Hypothalamus (tissue), 51 donors: ENCODE results near the gene PIWIL1.

Source experiments
- DNase-seq, 51 donors: peaks; one replicate each; lab custom pipeline; 2025; lab: John Stamatoyannopoulos, UW

PIWIL1 gene

DNA sequence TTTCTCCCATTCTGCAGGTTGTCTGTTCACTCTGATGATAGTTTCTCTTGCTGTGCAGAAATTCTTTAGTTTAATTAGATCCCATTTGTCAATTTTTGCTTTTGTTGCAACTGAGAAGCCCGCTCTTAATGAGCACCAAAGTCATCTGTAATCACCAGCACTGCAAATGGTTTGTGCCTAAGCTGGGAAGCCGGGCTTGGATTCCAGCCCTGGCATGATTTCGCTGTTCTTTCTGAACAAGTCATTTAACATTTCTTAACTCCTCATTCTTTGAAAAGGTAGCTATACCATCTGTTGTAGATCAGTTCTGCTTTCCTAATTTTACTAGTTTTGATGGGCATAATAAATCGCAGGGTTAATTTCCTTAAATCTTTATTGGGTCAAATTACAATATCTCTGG is 32.1 kb downstream of the PIWIL1 start:
- no peak for DNase-seq

DNA sequence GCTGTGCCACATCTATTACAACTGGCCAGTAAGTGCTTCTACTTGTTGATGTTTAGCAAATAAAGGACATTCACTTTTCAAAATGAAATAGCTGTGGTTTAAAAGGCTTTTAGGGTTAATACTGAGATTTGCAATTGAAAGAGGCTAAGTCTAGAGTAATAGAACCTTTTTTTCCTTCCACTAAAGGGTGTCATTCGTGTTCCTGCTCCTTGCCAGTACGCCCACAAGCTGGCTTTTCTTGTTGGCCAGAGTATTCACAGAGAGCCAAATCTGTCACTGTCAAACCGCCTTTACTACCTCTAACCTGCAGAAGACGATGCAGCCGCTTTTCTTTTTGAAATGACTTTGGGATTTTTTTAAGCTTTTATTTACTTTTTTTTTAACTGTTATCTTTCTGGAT is 33.6 kb downstream of the PIWIL1 start:
- DNase-seq: no peak

- DNase-seq: no peak
Observed at GRCh38 chr12:130372936-130373335, 35.2 kb downstream of the PIWIL1 start.

GRCh38 chr12:130374083-130374482 is 36.4 kb downstream of the PIWIL1 start:
- no peak for DNase-seq

DNA sequence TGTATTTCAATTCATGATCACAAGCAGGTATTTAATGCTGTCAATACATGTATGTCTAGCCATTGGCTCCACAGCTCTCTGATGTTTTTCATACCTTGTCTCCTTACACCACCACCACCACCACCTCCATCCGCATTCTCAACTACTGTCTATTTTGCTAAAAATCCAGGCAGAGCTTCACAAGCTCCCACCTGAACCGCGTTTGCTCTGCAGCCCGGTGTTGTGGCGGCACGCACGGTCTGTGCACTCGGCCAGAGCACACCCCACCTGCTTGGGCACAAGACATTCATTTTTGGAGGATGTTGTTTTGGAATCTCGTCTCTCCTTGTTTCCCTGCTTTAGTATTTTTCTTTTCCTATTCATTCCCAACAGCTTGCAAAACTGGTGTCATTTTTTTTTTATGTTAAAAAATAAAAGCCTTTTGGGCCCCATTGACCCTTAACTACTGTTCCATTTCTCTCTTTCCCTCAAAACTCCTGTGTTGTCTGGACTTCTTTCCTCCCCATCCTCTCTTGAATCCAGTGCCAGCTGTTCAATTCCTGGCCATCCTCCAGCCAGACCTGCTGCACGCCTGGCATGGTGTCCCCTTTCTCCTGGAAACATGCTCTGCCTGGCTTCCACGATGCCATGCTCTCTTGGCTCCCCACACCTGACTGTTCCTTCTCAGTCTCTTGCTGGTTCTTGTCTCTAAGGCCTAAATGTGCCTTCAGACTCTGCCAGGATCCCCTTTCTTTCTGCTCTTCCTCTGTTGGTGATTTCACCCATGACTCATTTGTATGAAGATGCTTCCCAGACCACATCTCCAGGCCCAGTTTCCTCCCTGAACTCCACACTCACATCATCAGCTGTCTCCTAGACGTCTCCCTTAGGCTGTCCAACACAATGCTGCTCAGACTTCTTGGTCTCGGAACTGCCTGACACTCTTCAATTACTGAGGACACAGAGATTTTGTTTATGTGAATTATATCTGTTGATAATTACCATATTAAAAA is 37.9 kb downstream of the PIWIL1 start:
- no peak for DNase-seq

GRCh38 chr12:130382818-130383217 is 45.1 kb downstream of the PIWIL1 start:
- no peak for DNase-seq

DNA sequence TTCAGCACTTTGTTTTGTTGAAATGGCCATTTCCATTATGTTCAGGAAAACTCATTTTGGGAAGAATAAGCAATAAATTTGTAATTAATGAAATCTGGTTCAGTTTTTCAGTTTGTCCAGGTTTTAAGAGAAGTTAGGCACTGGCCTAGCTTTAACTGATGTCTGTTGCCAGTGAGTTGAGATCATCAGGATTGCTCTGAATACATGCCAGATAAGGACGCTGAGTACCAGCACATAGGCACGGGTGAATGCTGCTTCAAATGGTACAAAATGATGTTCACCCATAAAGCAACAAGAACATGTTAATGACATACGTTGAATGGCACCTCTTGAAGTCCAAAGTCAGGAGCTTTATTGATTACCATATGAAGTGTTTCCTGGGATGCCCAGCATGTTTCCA is 46.5 kb downstream of the PIWIL1 start:
- no peak for DNase-seq

DNA sequence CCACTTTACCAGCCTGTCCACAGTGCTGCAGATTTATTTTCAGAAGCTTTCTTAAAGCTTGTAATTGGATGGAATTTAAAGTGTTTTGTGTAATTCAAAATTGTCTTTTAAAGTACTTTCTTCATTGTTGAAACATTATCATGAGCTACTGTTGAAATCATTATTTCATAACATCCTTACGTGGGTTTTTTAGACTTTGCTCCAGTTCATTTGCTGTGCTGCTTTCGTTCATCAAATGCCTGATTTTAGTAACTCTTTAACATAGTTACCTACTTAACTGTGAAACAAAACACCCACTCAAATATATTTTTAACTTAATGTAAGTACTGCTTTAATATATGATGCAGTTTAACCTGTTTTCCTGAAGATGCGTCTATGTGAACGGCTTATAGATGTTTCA is 47.5 kb downstream of the PIWIL1 start:
- DNase-seq: no peak

- no peak for DNase-seq
Observed at GRCh38 chr12:130391186-130391585, 53.5 kb downstream of the PIWIL1 start.

DNA sequence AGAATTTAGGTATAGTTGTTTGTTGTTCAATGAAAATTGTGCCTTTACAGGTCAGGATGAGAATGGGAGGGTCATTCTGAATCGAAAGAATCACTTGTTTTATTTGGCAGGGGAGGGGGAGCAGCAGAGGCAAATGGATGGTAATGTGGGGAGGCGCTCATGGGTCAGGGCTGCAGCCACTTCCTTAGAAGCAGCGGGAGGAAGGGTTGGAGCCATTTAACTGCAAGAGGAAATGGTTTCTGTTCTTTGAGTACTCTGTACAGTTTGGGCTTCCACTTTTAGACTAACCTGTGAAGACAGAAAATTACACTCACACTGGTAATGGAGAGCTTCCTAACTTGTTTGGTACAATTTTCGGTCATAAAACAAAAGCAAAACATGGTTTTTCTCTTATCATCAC is 57.2 kb downstream of the PIWIL1 start:
- DNase-seq: no peak

- no peak for DNase-seq
Observed at GRCh38 chr12:130396667-130397066, 59.0 kb downstream of the PIWIL1 start.

DNA sequence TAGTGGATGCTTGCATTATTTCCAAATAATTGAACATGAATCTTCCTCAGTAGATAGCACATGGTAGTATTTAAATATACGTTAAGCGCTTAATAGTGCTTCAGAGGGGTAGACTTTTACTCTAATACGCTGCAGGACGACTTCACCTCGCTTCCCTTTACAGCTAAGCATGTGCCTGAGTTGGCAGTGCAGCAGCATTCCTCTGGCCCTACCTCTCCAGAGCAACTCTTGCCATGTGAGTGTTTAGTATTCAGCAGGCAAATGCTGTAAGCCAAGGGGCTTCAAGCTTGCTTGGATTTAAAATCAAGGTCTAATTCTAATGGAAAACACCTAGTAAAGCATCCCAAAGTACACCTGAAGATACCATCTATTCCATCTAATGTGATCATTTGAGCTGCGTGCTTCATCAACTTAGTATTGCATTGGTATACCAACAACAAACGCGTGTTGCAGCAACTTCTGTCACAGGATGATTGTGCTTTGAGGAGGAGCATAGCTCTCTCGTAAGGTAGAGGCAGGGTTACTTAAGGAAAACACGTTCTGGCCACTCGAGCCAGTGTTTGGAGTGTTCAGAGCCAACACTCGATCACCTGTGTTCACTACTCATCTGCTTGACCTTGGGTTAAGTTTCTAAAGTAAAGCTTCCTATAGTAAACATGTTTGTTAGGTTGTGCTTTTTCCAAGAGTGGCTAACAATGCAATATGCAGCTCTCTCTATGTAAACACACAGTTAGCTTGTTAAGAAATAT is 60.6 kb downstream of the PIWIL1 start:
- peak in 3 of 51 donors; percentile 4 to 17 (median 7) for DNase-seq

GRCh38 chr12:130401703-130402102 is 64.0 kb downstream of the PIWIL1 start:
- DNase-seq: no peak

DNA sequence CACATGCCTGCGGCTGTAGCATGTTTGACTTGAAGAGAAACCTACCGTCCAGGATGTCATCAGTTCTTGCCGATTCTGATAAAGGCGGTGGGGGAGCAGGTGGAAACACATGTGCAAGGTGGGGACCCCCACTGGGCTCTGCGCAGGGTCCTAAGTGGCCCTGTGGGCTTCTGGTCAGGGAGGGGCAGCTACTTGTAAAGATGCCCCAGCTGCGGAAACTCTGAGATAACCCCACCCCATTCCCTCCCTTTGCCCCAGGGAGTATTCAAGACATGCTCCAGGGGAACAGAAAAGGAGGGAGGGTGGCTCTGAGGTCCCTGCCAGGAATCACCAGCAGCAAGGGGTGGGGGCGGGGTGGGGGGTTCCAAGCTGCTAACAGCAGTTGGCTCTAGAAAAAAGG is 67.6 kb downstream of the PIWIL1 start:
- no peak for DNase-seq

DNA sequence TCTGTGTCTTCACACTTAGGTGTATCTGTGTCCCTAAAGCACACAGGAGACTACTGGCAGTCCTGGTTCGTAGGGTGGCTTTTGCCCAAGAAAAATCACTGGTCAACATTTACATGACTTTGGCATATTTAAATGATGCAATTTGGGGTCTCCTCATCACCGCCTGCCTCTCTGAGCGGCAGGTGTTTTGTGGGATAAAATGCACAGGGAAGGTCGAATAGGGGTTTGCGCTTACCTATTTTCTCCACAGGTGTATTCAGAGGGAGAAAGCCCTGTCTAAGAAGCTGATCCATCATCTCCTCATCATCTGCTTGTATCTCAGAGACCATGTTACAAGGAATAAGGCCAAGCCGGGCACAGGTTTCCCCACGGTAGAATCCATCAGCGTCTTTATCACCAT is 74.7 kb downstream of the PIWIL1 start:
- DNase-seq: no peak

DNA sequence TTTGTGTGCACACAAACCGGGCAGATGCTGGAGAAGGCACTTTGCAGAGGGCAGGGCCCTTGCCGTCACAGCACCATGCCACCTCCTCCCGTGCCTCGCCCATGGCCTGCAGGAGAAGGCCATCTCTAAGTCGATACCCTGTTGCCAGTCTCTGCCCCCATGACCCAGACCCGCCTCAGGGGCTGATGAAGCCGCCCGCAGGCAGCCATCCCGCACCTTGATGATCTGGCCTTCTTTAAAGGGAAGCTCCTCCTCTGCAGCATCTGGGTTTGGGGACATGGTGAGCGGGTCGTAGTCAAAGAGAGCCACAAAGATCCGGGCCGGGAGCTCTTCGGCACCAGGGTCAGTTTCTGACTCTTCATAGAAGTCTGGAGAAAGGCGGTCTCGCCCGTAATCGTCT is 76.2 kb downstream of the PIWIL1 start:
- DNase-seq: no peak

GRCh38 chr12:130414381-130414780 is 76.7 kb downstream of the PIWIL1 start:
- no peak for DNase-seq

DNA sequence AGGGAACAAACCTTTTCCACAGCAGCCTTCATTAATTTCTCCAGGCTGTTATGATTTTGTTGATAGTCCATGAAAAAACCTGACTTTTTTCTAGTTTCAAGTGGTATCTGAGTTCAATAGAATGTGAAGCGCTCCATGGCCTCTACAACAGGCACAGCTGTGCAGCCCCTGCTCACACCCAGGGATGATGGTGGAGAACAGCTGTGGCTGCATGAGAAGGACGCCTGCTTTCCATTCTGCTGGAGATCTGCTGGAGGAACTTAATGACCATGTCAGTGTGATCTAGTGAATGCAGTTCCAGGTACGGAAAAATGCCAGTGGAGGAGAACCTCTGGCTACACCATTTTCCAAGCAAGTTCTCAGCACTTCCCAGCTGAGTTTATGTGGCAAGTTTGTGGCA is 80.6 kb downstream of the PIWIL1 start:
- no peak for DNase-seq

DNA sequence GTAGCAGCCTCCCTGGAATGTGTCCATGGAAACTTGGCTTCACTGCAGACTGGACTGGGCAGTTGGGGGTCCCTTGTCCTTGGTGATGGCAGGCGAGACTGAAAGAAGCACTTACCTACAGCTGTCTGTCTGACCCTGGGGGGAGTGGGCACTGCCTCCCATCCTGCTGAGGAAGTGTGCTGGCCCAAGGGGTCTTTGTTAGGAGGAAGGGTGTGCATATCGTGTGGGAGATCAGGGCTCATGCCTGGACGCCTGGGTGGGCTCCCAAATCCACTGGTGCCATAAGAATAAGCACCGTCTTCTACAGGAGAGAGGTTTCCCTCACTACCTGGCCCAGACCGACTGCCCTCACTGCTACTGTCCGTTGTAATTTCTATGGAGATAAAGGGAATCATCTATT is 81.4 kb downstream of the PIWIL1 start:
- DNase-seq: no peak

DNA sequence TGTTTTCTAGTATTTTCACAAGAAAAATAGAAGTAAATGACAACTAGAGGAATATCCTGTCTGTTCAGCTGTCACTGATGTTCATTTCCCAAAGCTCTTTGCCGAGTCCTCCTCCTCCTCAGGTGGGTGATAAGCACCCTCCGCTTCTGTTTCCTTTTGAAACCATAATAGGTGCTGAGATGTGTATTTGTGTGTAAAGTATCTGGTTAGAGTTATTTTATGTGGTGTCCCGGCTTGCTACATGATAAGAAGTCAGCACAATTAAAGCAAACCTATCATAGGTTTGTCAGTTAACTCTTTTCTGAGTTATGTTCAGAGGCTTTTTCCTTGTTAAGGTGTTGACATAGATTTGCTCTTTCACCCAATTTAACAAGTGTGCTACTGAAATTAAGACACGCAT is 82.4 kb downstream of the PIWIL1 start:
- DNase-seq: no peak

- no peak for DNase-seq
Observed at GRCh38 chr12:130421896-130422295, 84.2 kb downstream of the PIWIL1 start.
